Measurements from ENCODE around the gene A2ML1.

The A2ML1 gene

DNA sequence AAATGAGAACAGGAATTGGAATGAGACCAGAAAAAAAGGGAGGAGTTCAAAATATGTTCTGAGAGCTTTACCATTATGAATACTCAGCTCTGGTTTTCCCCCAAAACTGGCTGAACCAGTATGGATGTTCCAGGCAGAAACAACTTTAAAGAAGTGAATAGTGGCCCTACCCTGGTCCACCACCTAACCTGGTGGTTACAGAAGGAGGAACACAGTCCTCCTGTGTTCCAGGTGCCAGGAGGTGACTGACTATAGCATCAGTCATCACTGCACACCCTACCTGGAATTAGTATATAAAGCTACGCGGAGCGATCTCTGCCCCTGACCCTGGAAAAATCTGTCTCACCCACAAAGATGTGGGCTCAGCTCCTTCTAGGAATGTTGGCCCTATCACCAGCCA, at the start of gene A2ML1:
TSS of gene A2ML1 (plus strand) at position 324 of the 400 bp plus-strand sequence. CDS start at position 355, 31 bp downstream.
- Histone ChIP-seq H3K9me2 (replicated peaks; ENCODE audit: low read depth, low read length) (no peaks in the 10 kb centered on the region), H2AFZ (ENCODE audit: low read length) (0 out of 2 replicates have a peak within 1 kb of the TSS, but pooled peaks have one; percentile 27), H3K27me3 (ENCODE audit: insufficient read depth, low read length, poor library complexity, severe bottlenecking) (no peaks in the 10 kb centered on the region), H3K79me2 (ENCODE audit: insufficient read depth, low read length) (no peaks in the 10 kb centered on the region), H3K36me3 (ENCODE audit: insufficient read depth, low read length) (no peaks in the 10 kb centered on the region), H4K20me1 (ENCODE audit: insufficient read depth, low read length, poor library complexity, severe bottlenecking) (no peaks in the 10 kb centered on the region), H3K9ac (ENCODE audit: low read depth, low read length, poor library complexity, severe bottlenecking) (no peak within 1 kb of the TSS), H3K4me3 (ENCODE audit: low read length, poor library complexity, severe bottlenecking) (no peak within 1 kb of the TSS), H3K4me1 (ENCODE audit: insufficient read depth, low read length, poor library complexity, severe bottlenecking) (no peaks in the 10 kb centered on the region), H3K9me3 (ENCODE audit: insufficient read depth, low read depth, low read length) (no peaks in the 10 kb centered on the region), H3F3A (ENCODE audit: low read depth) (no peaks in the 10 kb centered on the region), H3K4me2 (ENCODE audit: low read depth, low read length, poor library complexity, severe bottlenecking) (no peak within 1 kb of the TSS)
- TF ChIP-seq EZH2phosphoT487 (IDR thresholded peaks at IDR 0.05; ENCODE audit: borderline replicate concordance) (no peak), CTCF (conservative IDR thresholded peaks at IDR 0.05; ENCODE audit: low read length) (no peak)

GRCh38 chr12:8773461-8773860, 49.0 kb upstream of the A2ML1 start:
- no peak overlapping the region for H2AFZ ChIP-seq (ENCODE audit: low read length)
- peaks cover 8% of the 10 kb centered on the region for H3K4me1 ChIP-seq (ENCODE audit: insufficient read depth, low read length, poor library complexity, severe bottlenecking)
- peaks cover 44% of the 10 kb centered on the region; the same call in 1 of the 2 replicates for H3K36me3 ChIP-seq (ENCODE audit: insufficient read depth, low read length)
- H3F3A ChIP-seq (ENCODE audit: low read depth): no peaks in the 10 kb centered on the region
- no peaks in the 10 kb centered on the region for H3K9me2 ChIP-seq (replicated peaks; ENCODE audit: low read depth, low read length)
- TF ChIP-seq CTCF (conservative IDR thresholded peaks at IDR 0.05; ENCODE audit: low read length) (no peak), EZH2phosphoT487 (IDR thresholded peaks at IDR 0.05; ENCODE audit: borderline replicate concordance) (no peak)
- no peak overlapping the region for H3K9ac ChIP-seq (ENCODE audit: low read depth, low read length, poor library complexity, severe bottlenecking)
- H3K27me3 ChIP-seq (ENCODE audit: insufficient read depth, low read length, poor library complexity, severe bottlenecking): no peaks in the 10 kb centered on the region
- H3K4me2 ChIP-seq (ENCODE audit: low read depth, low read length, poor library complexity, severe bottlenecking): peak overlapping the region; percentile 24
- no peaks in the 10 kb centered on the region for H4K20me1 ChIP-seq (ENCODE audit: insufficient read depth, low read length, poor library complexity, severe bottlenecking)
- H3K4me3 ChIP-seq (ENCODE audit: low read length, poor library complexity, severe bottlenecking): peak overlapping the region; percentile 25
- H3K79me2 ChIP-seq (ENCODE audit: insufficient read depth, low read length): peaks cover 6% of the 10 kb centered on the region; the same call in 1 of the 2 replicates
- H3K9me3 ChIP-seq (ENCODE audit: insufficient read depth, low read depth, low read length): no peaks in the 10 kb centered on the region

- no peaks in the 10 kb centered on the region for H3K79me2 ChIP-seq (ENCODE audit: insufficient read depth, low read length)
- H2AFZ ChIP-seq (ENCODE audit: low read length): no peak overlapping the region
These were observed 43.1 kb upstream of the A2ML1 start for GRCh38 chr12:8779281-8779680.

More at GRCh38 chr12:8779281-8779680, 43.1 kb upstream of the A2ML1 start:
- Histone ChIP-seq H3K27me3 (ENCODE audit: insufficient read depth, low read length, poor library complexity, severe bottlenecking) (no peaks in the 10 kb centered on the region), H3K9me2 (replicated peaks; ENCODE audit: low read depth, low read length) (no peaks in the 10 kb centered on the region), H4K20me1 (ENCODE audit: insufficient read depth, low read length, poor library complexity, severe bottlenecking) (peaks cover 3% of the 10 kb centered on the region), H3K36me3 (ENCODE audit: insufficient read depth, low read length) (peaks cover 42% of the 10 kb centered on the region; the same call in 1 of the 2 replicates), H3K4me2 (ENCODE audit: low read depth, low read length, poor library complexity, severe bottlenecking) (no peak overlapping the region), H3K4me3 (ENCODE audit: low read length, poor library complexity, severe bottlenecking) (no peak overlapping the region), H3K4me1 (ENCODE audit: insufficient read depth, low read length, poor library complexity, severe bottlenecking) (no peaks in the 10 kb centered on the region), H3K9me3 (ENCODE audit: insufficient read depth, low read depth, low read length) (no peaks in the 10 kb centered on the region), H3F3A (ENCODE audit: low read depth) (no peaks in the 10 kb centered on the region), H3K9ac (ENCODE audit: low read depth, low read length, poor library complexity, severe bottlenecking) (no peak overlapping the region)
- no peak for TF ChIP-seq CTCF (conservative IDR thresholded peaks at IDR 0.05; ENCODE audit: low read length)
- no peak for TF ChIP-seq EZH2phosphoT487 (IDR thresholded peaks at IDR 0.05; ENCODE audit: borderline replicate concordance)

Measured in Loucy (cell line).